Uterus (tissue), 2 donors: ENCODE results near the gene FAM114A1.

Source experiments
- CTCF ChIP-seq, 4 experiments: fragments of 200-600 bp in 2 of 4; fragments of 450-650 bp in 2 of 4; sonication (generic) in 2 of 4; IDR thresholded peaks; one replicate each; pipeline ENCODE4 v1.5.1; 2016 to 2019; ENCODE audit warnings: antibody characterized with exemption in 4 of 4, mild to moderate bottlenecking in 2 of 4, moderate library complexity in 1 of 4
- POLR2A ChIP-seq, 2 donors: fragments of 450-650 bp; IDR thresholded peaks; one replicate each; pipeline ENCODE4 v1.6.1; 2016; ENCODE audit warnings: antibody characterized with exemption in 2 of 2, mild to moderate bottlenecking in 1 of 2, moderate library complexity in 1 of 2

GRCh38 chr4:38950159-38950558 is 82.6 kb downstream of the FAM114A1 start:
- no peak for TF ChIP-seq POLR2A (IDR thresholded peaks at IDR 0.05)
- TF ChIP-seq CTCF (IDR thresholded peaks at IDR 0.05) = no peak
